Transverse colon (tissue), 4 donors: ENCODE data around the gene ABL1. TPM values are rescaled to one million over a fixed set of nuclear protein-coding genes. Genes with fewer than 3 reads are reported as not detected.

Source experiments
- DNase-seq: peaks from one replicate; pipeline ENCODE4 v3.0.0-alpha.2; 2019
- H3K27ac ChIP-seq, 4 donors: fragments of 200-600 bp; sonication (generic); 2 replicates each; pipeline ENCODE4 v1.5.1; 2016 to 2018; ENCODE audit warnings: inconsistent platforms in 4 of 4
- H3K27me3 ChIP-seq: fragments of 200-600 bp; sonication (generic); 2 replicates; pipeline ENCODE4 v1.5.1; 2017; ENCODE audit warnings: inconsistent platforms
- H3K36me3 ChIP-seq, 4 donors: fragments of 200-600 bp; sonication (generic); 2 replicates each; pipeline ENCODE4 v1.5.1; 2017 to 2019; ENCODE audit warnings: inconsistent platforms in 4 of 4
- H3K4me1 ChIP-seq, 4 donors: fragments of 200-600 bp; sonication (generic); 2 replicates each; pipeline ENCODE4 v1.5.1; 2017 to 2020; ENCODE audit warnings: inconsistent platforms in 4 of 4
- H3K4me3 ChIP-seq, 4 donors: fragments of 200-600 bp; sonication (generic); 1 replicate in 1 of 4; 2 replicates in 3 of 4; pipeline versions ENCODE4 v1.5.1 to v1.6.1; 2017 to 2019; ENCODE audit warnings: inconsistent platforms in 4 of 4
- H3K9me3 ChIP-seq, 2 donors: fragments of 200-600 bp; sonication (generic); 2 replicates each; pipeline ENCODE4 v1.5.1; 2017 to 2019; ENCODE audit warnings: inconsistent platforms in 2 of 2
- EP300 ChIP-seq: sonication (generic); formaldehyde crosslinking; IDR thresholded peaks from one replicate; pipeline ENCODE4 v1.6.1; 2017; ENCODE audit warnings: antibody characterized with exemption, low read depth
- POLR2A ChIP-seq: fragments of 450-650 bp; IDR thresholded peaks from one replicate; pipeline ENCODE4 v1.6.1; 2016; ENCODE audit warnings: antibody characterized with exemption, mild to moderate bottlenecking, moderate library complexity
- POLR2AphosphoS5 ChIP-seq, 3 donors: sonication (generic); formaldehyde crosslinking; IDR thresholded peaks; one replicate each; pipeline ENCODE4 v1.6.1; 2016; ENCODE audit warnings: antibody characterized with exemption in 3 of 3
- WGBS, 2 donors: methylation state at CpG; one replicate each; pipeline ENCODE4 v1.1.5; 2018; ENCODE audit warnings: low coverage in 1 of 2; 5-methylcytosine and 5-hydroxymethylcytosine counted together
- in situ Hi-C, 4 donors: fragments of 200-750 bp; cut with MboI; loops; one replicate each; pipeline versions ENCODE4 v1.15.0 to v1.15.1; 2017; ENCODE audit warnings: low sequenced_read_pairs in 3 of 4, low pct_ligation_motif_present in 1 of 4, low pct_unique_long_range_greater_than_20kb in 1 of 4
- intact Hi-C: fragments of 100-400 bp; cut with DNase I; formaldehyde crosslinking; loops from one replicate; pipeline ENCODE4 v1.15.1; 2023; ENCODE audit warnings: low total_unique reads
- total RNA-seq, 4 donors: library from RNA; depleted of rRNA; stranded (reverse); fragments of >200 nt; gene quantifications; one replicate each; pipeline ENCODE4 v1.1.0, GENCODE V29; 2016
- TF ChIP-seq, protein P1 (sequence below), 5 experiments: fragments of 200-600 bp in 3 of 5; fragments of 450-650 bp in 2 of 5; sonication (generic) in 3 of 5; IDR thresholded peaks; 1 replicate in 2 of 5; 2 replicates in 3 of 5; pipeline ENCODE4 v1.5.1; 2016 to 2017; ENCODE audit warnings: antibody characterized with exemption in 5 of 5, inconsistent platforms in 3 of 5, mild to moderate bottlenecking in 2 of 5, moderate library complexity in 1 of 5

The ABL1 gene
- total RNA-seq, 4 donors from 2014 or later, result 66.9 to 97.1 (median 81.8) TPM

DNA sequence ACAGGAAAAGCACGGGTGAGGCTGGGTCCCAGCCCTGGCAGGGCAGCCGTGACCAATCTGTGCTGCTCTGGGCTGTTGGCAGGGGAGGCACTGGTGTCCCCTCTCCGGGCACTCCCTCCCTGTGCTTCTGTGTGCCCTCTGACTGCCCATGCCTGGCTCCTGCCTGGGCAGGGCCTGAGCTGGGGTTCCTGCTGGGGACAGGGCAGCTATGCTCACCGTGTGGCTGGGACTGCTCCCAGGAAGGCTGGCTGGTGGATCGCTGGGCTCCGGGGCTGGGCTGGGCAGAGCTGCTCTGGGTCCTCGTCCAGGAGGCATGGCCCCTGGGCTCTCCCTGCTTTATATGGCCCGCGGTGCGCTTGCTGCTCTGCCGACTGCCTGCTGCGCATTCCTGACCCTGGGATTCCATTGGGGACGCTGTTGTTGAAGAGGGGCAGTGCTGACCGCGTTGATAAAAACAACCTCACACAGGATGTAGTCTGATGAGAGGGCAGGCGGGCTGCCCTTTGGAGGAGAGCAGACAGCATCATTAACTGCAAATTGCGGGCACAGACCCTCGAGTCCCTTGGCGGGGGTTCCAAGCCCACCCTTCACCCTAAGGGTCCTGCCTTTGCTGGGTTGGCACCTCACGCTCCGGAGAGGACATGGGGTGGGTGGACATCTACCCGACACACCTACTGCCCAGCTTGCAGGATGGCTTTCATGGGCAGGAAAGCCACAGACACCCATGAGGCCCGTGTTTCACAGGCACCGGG, 60.6 kb downstream of the ABL1 start:
- intact Hi-C loops (no loop called here), in situ Hi-C loops (no loop called here)
- peak overlapping the region in 1 of 4 donors; percentile 5 for H3K27ac ChIP-seq
- H3K4me3 ChIP-seq, result no peak overlapping the region
- TF ChIP-seq EP300 (no peak), POLR2A (no peak), POLR2AphosphoS5 (IDR thresholded peaks at IDR 0.05) (no peak)
- TF ChIP-seq, protein P1, sequence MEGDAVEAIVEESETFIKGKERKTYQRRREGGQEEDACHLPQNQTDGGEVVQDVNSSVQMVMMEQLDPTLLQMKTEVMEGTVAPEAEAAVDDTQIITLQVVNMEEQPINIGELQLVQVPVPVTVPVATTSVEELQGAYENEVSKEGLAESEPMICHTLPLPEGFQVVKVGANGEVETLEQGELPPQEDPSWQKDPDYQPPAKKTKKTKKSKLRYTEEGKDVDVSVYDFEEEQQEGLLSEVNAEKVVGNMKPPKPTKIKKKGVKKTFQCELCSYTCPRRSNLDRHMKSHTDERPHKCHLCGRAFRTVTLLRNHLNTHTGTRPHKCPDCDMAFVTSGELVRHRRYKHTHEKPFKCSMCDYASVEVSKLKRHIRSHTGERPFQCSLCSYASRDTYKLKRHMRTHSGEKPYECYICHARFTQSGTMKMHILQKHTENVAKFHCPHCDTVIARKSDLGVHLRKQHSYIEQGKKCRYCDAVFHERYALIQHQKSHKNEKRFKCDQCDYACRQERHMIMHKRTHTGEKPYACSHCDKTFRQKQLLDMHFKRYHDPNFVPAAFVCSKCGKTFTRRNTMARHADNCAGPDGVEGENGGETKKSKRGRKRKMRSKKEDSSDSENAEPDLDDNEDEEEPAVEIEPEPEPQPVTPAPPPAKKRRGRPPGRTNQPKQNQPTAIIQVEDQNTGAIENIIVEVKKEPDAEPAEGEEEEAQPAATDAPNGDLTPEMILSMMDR (IDR thresholded peaks at IDR 0.05), result no peak
- peaks cover 0 to under 1% (median 0%) of the 10 kb centered on the region in 4 donors for H3K36me3 ChIP-seq
- no peaks in the 10 kb centered on the region for H3K9me3 ChIP-seq
- WGBS, 2 donors, result 66% methylated on average over 24 of the region's 24 CpGs; no CpG with 5 or more reads in 1 of the 2 donors
- peaks cover 10 to 19% (median 13%) of the 10 kb centered on the region in 4 donors for H3K4me1 ChIP-seq
- DNase-seq, result no peak
- peaks cover 24% of the 10 kb centered on the region for H3K27me3 ChIP-seq

DNA sequence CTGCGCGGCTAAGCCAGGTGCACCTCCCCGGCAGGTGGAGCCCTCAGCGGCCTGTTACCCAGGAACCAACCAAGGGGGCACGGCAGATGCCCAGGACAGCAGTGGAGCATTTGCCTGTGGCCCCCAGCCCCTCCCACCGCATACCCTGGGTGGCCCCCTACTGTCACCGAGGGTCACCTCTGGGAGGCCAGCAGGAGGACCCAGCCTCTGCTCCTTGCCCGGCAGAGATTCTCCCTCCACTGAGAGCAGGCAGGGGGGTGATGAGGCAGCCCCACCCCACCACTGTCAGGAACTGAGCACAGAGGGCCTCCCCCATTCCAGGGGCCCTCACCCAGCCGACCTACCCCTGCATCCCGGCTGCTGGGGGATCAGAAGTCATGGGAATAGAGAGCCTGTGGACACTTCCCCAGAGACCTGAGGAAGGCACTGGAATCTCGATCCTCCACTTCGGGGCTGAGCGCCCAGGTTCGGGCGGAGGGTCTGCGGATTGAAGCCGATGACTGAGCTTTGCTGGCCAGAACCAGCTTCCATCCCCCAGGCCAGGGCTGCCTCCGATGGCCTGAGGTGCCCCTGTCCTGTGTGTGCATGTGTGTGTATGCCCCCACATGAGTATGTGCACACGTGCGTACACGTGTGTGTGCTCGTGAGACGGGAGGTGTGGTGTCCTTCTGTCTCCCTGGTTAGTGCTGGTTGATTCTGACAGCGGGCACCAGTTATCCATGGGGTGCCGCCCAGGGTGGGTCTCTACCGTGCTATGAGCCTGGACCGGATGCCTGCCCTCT, 61.4 kb downstream of the ABL1 start, which contains the start of gene QRFP:
QRFP (minus strand) TSS at position 580 of the 782 bp plus-strand sequence. CDS start 2,974 bp downstream, outside the sequence.
- no peak for DNase-seq
- 72% methylated on average over 20 of the region's 27 CpGs; no CpG with 5 or more reads in 1 of the 2 donors for WGBS, 2 donors
- H3K27me3 ChIP-seq, result peaks cover 30% of the 10 kb centered on the region
- H3K4me1 ChIP-seq, result peaks cover 10 to 19% (median 13%) of the 10 kb centered on the region in 4 donors
- peak within 1 kb of the TSS in 1 of 4 donors; percentile 5 for H3K27ac ChIP-seq
- H3K36me3 ChIP-seq, result no peaks in the 10 kb centered on the region
- intact Hi-C loops, result no loop called here
- no peak within 1 kb of the TSS for H3K4me3 ChIP-seq
- in situ Hi-C loops, result no loop called here
- TF ChIP-seq POLR2AphosphoS5 (IDR thresholded peaks at IDR 0.05), result peak in 1 of 3 donors; percentile 13
- TF ChIP-seq, protein P1 (IDR thresholded peaks at IDR 0.05), result peak in 1 of 5 experiments; percentile 16
- no peak for TF ChIP-seq POLR2A
- no peak for TF ChIP-seq EP300
- H3K9me3 ChIP-seq, result no peaks in the 10 kb centered on the region

DNA sequence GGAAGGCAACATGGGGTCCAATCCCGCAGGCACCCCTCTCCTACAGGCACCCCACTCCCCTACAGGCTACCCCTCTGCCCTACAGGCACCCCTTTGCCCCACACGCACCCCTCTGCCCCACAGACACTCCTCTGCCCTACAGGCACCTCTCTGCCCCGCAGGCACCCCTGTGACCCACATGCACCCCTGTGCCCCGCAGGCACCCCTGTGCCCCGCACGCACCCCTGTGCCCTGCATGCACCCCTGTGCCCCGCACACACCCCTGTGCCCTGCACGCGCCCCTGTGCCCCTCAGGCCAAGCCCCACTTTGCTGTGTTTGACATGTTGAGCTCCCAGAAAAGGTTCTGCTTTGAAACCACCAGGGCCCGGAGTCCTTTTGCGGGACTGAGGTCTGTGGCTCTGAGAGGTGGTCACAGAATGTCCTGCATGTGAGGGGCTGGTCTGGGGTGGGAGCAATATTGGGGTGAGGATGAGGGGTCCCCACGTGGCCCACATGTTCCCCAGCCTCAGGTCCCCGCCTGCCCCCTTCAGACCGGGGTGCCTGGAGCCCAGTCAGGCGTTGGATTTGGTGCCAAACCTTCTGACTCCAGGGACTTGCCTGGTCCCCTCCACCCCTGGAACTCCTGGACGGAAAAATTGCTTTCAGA, 62.2 kb downstream of the ABL1 start:
- Histone ChIP-seq H3K4me1 (peaks cover 10 to 19% (median 13%) of the 10 kb centered on the region in 4 donors), H3K27ac (no peak overlapping the region), H3K4me3 (no peak overlapping the region), H3K9me3 (no peaks in the 10 kb centered on the region), H3K36me3 (no peaks in the 10 kb centered on the region), H3K27me3 (peaks cover 30% of the 10 kb centered on the region)
- TF ChIP-seq POLR2AphosphoS5 (IDR thresholded peaks at IDR 0.05) (no peak), POLR2A (no peak), EP300 (no peak)
- TF ChIP-seq, protein P1 (IDR thresholded peaks at IDR 0.05), result no peak
- DNase-seq, result no peak
- WGBS, 2 donors, result 71 to 75% methylated on average over 3 to 14 of the region's 16 CpGs
- in situ Hi-C loops (no loop called here), intact Hi-C loops (no loop called here)
